LNCAP (cell line): Measurements from ENCODE around the gene ANO2.

Source experiments
- CTCF ChIP-seq: fragments of 450-650 bp; IDR thresholded peaks from 2 replicates; pipeline ENCODE4 v1.5.1; 2017; ENCODE audit warnings: mild to moderate bottlenecking

ANO2 gene

DNA sequence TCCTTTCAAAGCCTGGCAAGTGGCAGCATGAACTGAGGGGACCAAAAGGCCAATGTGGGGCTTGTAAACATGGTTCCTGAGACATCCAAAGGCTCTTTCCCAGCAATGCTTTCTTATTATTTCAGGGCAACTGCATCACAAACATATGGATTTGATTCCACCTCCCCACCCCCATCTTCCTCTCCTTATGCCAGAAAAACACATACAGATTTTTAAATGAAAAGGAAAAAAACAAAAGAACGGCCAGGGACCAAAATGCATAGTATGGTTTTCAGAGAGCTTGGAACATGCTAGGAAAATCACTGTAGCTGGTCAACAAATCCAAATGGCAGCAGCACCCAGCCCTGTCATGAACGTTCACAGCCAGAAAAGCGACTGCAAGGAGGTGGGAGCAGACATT is 167.6 kb downstream of the ANO2 start:
- TF ChIP-seq CTCF, result no peak

DNA sequence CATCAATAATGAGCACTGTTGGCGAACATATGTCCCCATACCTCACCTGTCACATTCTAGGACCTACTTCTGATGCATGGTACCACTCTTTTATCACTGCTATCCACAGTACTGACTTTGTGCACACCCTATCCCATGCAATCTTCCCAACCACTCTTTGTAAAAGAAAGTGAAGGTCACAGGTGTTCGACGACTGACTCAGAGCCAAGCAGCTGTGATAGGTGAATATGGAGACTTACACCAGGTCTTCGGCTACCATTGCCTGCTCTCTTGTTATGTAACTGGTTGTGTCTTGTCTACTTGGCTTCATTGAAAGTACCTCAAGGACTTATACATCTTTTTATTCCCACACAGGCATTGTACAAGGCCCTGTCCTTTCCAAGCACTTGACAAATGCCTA is 169.0 kb downstream of the ANO2 start:
- TF ChIP-seq CTCF, result no peak

GRCh38 chr12:5773550-5773949 is 171.5 kb downstream of the ANO2 start:
- TF ChIP-seq CTCF, result no peak

DNA sequence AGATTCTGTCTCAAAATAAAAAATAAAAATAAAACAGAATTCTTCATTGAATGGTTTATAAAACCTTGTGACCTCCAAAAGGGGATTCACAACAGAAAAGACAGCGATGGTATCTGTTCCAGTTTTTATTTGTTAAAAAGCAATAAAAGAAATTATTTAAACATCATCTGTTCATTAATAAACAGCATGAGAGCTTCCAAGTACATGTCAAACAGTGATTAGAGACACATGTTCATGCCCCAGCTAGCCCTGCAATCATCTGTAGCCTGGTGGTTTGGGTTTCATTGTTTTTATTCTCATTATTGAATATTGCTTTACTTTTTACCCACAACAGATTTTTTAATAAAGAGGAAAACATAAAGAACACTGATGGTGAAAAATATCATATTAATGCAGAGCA is 173.3 kb downstream of the ANO2 start:
- no peak for TF ChIP-seq CTCF

- TF ChIP-seq CTCF, result no peak
Measured at GRCh38 chr12:5770727-5771126, 174.3 kb downstream of the ANO2 start.

DNA sequence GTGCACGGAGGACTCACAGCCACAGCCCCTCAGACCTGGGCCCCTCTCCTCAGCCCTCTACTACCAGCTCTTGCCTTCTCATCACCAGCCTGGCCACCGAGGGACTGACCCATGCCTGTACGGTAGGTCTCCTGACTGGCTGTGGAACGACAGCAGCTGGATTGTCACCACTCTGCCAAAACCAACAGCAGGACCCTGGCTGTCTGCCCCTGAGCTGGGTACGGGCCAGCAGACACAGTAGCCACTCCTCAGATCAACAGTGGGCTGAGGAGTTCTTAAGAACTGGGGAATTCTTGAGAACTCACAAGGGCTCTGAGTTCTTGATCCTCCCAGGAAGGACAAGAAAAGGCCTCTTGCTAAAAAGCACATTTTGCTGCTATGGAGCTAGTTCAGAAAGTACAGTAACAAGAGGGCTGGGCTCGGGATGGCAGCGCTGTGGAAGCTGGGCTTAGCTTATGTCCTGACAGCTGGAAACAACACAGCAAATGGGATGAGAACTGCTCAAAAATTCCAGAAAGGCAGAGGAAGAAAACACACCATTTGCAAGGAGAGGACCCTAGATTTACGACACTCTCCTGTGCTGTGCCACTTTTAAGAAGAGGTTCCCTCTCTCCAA is 176.4 kb downstream of the ANO2 start:
- TF ChIP-seq CTCF, result no peak

GRCh38 chr12:5768171-5768570 is 176.9 kb downstream of the ANO2 start:
- no peak for TF ChIP-seq CTCF

DNA sequence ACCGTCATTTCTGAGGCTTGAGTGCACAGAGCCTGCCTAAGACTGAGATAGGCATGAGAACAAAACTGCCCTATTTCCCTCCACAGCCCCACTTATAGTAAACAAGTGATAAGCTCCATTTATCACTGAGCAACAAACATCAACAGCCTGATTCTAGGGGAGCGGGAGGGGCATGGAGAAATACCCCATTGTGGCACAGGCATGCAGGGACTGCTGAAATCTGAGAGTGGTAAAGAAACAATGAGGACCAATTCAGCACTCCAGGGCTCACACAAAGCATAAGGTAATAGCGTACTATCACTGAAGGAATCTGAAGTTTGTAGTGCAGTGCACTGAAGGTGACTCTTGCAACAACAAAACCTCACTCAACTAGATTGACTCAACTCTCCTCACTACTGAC is 186.7 kb downstream of the ANO2 start:
- TF ChIP-seq CTCF, result no peak
